ENCODE measurements around the gene PTPRE.

The PTPRE gene

DNA sequence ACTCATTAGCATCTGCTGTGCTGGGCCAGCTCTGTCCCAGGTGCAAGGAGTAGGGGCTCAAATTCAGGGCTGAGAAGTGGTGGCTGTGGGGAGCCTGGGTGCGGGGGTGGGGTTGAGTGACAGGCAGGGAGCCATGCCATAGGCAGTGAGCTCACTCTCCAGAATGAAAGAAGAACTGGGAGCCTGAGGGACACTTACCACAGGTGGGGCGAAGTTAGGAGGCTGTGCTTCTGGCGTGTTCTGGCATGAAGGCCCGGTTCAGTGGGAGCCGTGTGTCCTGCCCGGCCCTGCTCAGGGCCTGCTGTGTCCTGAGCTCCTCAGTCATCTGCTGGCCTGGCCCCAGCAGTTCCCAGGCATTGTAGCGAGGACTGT, 156.8 kb downstream of the PTPRE start:
- DNase-seq = no peak

DNA sequence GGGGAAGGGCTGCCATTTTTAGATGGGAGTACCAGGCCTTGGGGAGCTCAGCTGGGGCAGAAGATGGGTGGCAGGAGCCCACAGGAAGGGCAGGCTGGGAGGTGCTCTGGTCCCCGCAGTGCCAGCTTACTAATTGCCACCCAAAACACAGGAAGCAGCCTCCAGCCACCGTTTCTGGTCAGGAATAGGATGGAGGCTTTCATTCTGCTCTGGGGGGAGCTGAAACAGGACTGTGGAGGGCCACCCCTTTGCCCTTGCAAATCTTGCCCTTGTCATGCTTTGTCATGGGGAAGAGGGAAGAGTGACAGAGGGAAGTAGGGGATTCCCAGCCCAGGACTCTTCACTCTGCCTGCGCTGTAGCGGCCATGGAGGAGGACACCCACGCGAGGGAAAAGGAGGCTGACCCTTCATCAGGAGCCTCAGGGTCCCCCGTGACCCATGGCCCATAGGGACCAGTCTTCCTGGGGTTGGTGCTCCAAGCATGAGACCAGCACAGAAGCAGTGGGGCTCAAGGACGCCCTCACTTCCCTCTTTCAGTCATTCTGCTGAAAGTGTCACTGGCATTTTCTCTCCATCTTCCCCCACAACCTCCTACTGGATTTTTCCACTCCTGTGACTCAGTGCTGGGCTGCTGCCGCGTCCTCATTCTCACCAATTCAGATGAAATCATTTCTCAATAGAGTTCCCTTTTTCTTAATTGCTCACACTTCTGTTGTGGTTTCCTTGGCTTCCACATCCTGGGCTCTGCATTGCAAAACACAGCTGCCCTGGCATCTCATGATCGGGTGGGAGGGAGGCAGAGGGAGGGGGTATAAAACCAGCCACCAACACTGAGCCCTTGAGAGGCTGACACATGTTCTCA, 157.4 kb downstream of the PTPRE start:
- DNase-seq = peak; percentile 36

DNA sequence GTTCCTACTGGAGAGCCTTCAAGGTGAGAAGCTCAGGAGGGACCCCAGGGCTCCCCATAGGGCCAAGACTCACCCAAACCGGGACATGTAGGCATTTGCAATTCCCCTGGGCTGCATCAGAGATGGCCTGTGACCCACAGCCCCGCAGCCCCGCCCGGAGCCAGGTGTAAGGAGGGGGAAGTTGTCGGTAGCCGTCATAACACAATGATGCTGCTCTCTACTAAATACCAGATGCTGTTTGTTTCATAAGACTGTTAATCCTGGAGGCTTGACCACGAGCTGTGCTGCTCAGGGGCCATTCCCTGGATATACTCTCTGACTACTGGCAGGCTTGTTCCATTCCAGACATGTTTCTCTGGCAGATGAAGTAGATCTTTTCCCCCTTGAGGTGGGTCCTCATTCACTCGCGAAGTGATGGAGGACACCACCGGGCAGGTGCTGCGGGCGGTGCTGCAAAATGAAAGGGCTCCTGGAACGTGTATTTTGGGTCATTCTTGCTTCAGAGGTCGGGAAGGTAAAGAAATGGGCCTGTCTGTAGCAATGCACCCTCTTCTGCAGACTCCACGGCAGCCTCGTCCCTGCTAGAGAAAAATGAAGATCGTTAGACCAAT, 158.2 kb downstream of the PTPRE start:
- no peak for DNase-seq

DNA sequence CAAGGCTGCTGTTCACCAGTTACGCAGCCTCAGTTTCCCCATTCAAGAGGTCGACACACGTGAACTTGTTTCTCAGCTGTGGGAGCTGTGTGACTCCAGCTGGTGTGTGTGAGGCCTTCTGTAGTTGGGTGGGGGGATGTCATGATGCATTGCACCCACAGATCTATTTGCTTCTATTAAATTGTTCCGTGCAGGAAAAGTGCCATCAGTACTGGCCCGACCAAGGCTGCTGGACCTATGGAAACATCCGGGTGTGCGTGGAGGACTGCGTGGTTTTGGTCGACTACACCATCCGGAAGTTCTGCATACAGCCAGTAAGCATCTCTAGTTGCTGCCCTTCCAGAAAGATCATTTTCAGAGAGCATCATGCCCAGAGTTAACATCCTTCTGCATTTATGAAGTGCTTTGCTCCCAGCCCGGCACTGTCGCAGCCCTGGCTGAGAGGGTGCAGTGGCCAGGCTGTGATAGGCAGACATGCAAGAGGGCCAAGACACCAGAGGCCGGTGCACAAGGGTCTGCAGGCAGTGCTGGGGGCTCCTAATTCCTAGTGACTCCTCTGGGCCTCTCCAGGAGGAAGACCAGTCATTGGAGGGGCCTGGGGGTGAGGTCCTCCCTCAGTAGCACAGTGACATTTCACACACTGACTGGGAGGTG, 159.1 kb downstream of the PTPRE start:
- DNase-seq = no peak

DNA sequence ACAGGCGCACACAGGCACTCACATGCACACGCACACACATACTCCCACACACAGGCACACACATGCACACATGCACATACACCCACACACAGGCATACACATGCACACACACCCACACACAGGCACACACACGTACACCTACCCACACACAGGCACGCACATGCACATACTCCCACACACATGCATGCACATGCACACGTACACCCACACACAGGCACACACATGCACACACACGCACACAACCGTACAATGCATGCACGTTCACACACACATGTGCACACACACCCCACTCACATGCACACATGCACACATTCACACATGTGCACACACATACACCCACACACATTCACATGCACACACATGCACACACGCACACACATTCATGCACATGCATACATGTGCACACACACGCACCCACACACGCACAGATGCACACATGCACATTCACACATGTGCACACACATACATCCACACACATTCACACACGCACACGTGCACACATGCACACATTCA, 160.0 kb downstream of the PTPRE start:
- no peak for DNase-seq

DNA sequence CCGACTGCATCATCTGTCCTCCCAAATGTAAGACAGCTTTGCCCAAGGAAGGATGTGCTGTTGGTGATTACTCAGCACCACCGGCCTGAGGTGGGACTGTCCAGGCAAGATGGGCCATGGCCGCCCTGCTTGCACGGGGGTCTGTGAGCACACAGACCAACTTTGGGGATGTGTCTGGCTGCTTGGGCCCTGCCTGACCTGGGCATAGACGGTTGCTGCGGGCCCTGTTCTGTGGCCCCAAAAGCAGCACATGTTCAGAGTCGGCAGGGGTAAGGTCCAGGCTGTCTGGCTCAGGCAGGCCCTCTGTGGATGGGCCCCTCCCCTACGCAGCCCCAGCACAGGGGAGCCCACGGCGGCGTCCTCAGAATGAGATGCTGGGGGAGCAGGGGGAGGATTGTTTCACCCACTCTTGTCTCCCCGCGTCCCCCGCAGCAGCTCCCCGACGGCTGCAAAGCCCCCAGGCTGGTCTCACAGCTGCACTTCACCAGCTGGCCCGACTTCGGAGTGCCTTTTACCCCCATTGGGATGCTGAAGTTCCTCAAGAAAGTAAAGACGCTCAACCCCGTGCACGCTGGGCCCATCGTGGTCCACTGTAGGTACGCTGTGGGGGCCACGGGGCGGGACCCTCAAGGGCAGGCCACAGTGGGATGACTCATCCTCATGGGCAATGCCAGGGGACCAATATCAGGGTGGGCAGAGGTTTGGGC, 160.9 kb downstream of the PTPRE start:
- DNase-seq = no peak

DNA sequence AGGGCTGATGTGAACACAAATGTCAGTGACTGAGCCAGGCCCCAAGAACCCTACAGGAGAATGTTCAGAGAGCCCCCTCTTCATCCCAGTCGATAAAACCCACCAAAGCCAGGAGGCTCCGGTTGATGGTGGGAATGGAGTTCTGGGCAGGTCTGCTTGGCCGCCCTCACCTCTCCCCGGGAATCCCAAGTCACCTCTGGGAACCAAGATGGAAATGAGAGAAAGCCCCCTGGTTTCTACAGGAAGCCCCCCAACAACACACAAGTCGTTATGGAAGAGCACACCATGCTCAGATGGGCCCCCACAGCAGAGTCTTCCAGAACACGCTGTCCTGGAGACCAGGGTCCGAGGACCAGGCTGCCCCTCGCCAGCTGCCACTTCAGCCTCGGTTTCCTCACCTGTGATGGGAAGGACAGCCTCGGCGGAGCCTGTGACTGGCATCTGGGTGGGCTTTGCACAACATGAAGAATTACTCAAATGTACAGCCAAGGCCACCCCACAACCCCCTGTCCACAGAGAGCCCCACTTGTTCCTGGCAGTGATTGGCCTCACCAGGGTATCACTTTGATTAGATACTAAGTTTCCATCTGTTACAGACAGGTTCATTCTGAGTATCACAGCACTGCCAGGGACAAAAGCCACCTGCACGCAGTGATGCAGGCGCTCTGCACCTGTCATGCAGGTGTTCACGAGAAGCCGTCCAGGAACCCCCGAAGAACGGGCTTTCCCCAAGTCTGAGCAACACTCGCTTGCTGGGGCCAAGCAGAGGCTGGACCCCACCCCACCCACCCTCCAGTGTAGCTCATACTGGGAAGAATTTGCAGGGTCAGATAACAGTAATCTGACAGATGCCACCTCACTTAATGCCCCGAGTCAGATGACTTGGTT, 161.7 kb downstream of the PTPRE start:
- DNase-seq = no peak

DNA sequence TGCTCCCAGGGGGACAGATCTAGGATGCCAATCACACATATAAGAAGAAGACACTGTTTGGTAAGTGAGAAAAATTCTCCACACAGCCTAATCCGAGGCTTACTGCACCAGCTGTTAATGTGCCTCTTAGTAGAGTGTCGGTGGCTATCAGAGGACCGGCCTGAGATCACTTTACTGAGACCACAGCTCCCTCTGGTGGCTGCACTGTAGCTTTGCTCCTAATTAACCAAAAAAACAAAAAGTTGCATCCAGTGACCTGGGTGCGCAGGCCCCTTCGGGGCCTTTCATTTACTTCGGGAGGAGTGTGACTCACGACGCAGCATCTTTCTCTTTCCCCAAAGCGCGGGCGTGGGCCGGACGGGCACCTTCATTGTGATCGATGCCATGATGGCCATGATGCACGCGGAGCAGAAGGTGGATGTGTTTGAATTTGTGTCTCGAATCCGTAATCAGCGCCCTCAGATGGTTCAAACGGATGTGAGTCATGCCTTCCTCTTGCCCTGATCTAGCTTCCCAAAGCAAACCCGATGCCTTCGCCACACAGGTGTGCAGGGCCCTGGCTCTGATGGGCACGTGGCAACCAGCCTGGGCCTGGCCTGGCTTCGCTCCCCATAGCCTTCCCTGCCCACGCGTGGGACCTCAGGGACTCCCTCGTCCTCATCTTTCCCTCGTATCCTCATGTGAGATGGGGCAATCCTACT, 162.6 kb downstream of the PTPRE start:
- no peak for DNase-seq

DNA sequence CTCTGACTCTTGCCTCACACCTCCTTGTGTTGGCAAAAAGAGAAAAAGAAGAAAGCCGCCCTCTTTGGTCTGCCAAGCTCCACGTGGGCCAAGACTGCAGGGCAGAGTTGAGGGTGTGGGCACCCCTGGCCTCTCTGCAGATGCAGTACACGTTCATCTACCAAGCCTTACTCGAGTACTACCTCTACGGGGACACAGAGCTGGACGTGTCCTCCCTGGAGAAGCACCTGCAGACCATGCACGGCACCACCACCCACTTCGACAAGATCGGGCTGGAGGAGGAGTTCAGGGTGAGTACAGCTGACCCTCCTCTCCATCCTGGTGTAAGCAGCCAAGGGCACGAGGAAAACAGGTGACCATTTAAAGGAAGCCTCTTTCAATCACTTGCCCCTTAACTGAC, 163.3 kb downstream of the PTPRE start:
- DNase-seq = no peak

DNA sequence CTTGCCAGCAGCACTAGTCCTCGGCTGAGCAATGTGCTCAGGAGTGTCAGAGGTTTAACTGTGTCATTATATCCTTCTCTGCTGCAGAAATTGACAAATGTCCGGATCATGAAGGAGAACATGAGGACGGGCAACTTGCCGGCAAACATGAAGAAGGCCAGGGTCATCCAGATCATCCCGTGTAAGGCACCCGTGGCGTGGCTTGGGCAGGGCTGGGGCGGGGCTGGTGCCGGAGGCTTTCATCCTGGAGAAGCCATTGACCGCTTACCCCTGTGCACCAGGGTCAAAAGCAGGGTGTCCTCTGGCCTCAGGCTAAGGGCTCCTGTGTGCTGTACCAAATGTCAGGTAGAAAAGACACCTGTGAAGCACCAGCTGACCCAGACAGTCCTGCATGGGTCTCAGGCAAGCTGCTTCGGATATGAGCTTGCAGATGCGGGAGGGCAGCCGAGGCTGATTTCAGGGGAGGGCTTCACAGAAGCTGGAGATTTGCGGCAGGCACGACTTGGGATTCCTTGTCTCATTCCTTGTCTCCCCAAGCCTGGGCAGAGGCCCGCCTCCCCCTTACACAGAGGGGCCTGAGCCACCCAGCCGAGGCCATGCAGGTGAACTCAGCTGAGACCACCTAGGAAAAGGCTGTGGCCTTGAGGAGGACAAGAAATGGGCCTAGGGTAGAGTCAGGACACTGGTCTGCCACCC, 164.0 kb downstream of the PTPRE start:
- no peak for DNase-seq

DNA sequence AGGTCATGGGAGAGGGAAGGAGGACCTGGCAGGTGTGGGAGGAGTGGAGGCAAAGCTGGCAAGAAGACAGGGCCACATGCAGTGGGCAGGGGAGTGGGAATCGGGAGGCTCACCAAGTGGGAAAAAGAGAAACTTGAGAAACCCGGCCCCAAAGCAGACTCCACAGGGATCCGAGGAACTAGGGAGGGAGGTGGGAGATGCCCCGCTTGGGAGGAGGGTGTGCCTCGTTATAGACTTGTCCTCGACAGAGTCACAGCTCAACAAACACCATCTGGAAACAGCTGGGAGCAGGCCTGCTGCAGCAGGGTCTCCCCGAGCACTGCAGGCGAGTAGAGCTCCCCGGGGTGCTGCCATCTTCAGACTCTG, 164.5 kb downstream of the PTPRE start:
- no peak for DNase-seq

DNA sequence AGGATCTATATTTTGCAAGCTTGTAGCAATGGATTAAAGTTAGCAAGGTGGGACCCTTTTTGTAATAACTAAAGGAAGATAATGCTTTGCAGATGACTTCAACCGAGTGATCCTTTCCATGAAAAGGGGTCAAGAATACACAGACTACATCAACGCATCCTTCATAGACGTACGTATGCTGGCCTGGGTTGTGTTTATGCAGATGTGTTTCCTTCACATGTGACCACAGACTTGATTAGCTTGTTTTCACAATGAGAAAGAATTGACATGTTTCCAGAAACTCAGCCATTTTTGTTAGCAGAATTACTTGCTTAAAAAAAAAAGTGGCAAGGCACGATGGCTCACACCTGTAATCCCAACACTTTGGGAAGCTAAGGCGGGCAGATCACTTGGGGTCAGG, 165.1 kb downstream of the PTPRE start:
- no peak for DNase-seq

DNA sequence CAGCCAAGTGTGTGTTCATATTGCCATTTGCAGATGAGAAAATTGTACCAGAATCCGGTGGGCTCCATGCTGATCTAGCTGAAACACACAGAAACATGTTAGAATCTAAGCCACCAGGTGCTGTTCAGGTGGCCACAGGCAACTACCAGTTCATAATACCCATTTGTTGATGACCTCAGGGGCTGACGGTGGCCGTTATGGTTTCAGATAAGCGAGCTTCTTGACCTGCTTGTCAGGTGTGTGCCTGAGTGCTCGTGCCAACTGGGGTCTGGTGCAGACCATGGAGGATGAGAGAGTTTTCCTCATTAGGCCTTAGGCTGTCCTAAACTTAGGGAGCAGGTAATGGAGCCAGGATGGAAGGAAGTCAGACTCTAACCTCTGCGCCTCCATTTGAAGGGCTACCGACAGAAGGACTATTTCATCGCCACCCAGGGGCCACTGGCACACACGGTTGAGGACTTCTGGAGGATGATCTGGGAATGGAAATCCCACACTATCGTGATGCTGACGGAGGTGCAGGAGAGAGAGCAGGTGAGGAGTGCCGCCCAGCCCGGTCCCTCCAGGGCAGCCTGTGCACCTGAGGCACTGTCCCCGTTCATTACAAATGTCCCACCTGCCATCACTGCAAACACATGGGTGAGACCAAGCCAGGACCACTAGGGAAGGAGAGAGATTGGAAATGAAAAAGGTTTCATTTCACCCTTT, 166.2 kb downstream of the PTPRE start:
- DNase-seq = no peak

DNA sequence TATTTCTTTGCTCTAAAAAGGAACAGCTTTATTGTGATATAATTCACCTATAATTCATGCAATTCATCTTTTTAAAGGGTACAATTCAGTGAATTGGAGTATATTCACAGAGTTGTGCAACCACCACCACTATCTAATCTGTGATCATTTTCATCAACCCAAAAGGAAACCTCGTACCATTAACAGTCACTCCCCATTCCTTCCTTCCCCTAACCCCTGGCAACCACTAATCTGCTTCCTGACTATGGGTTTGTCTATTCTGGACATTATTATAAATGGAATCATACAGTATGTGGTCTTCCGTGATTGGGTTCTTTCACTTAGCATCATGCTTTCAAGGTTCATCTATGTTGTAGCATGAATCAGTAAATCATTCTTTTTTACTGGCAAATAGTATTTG, 167.0 kb downstream of the PTPRE start:
- DNase-seq = no peak

DNA sequence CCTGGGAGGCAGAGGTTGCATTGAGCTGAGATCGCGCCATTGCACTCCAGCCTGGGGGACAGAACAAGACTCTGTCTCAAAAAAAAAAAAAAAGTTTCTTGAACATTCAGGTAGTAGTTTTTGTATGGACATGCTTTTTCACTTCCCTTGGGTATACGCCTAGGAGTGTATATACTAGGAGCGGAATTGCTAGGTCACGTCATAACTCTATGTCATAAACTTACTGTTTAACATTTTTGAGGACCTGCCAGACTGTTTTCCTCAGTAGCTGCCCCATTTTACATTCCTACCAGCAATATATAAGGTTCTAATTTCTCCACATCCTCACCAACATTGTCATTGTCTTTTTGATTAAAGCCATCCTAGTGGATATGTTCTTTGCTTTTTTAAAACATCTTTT, 167.7 kb downstream of the PTPRE start:
- no peak for DNase-seq

DNA sequence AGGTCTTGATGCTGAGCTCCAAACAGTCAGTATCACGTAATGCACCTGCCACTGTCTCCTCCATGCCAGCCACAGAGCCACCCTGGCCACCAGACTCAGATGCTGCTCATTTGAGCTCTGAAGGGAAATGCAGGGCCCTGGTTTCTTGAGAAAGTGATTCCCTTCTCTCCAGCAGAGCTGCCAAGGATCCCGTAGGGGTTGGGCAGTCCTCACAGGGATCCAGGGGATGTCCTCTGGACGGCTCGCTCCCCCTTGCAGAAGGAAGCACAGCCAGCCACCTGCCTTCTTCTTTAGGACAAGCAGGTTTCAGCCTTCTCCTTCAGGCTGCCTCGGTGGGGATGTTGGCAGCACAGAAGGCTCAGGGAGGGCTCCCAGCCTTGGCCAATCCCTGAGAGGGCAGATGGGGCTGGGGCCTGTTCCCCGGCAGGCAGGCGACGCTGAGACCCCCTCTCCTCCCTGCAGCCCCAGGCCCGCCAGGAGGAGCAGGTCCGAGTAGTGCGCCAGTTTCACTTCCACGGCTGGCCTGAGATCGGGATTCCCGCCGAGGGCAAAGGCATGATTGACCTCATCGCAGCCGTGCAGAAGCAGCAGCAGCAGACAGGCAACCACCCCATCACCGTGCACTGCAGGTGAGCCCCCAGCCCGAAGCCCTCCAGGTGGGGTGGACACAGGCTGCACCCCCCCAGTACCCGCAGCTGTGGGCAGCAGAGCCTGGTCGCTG, 170.4 kb downstream of the PTPRE start:
- DNase-seq = no peak

DNA sequence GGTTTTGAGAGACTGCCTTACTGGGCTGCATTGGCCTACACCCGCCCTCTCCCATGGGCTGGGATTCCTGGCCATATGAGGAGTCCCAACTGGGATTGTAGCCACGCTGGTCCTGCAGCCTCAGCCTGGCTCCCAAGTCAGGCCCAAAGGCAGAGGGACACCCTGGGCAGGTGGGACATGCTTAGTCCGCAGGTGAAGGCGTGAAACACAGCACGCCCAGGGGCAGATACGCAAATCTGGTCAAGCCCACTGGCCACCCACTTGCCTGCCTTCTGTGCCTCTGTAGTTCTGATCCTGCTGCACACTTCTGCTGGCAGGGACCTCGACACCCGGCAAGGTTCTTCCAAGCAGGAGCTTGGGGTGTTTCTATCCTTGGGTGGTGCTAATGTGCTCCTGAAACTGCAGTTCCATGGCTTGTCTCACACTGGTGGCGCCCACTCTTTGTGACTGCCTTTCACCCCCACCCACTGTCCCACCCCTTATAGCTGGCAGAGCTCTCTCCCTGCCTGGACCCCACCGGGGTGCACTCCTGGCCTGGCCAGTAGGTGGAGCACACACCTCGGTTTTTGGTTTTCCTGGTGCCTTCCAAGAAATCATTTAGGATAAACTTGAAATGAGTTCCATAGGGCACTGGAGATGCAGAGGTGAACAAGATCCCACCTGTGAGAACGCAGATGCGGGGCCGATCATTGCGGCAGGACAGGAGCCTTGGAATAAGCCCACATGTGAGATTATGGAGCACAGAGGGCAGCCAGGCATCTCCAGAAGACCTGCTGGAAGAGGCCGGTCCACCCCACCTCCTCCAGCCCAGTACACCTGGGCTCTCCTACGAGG, 171.4 kb downstream of the PTPRE start:
- DNase-seq = no peak

DNA sequence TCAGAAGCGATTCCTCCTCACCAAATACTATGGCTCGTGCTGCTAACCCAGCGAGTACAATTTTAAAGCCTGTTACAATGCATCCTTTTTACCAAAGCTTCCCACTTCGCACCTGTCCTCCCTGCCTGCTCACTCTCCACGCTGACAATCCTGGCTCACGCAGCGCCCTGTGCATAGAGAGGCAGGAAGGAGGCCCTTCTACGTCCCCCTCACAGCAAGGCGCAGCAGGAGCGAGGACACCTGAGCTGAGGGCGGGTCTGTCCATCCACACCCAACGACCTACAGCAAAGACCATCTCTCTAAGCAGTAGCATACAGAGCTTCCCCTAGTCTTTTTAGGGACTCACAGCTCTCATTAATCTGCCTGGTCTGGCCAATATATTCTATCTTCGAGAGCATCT, 173.3 kb downstream of the PTPRE start:
- DNase-seq = no peak

DNA sequence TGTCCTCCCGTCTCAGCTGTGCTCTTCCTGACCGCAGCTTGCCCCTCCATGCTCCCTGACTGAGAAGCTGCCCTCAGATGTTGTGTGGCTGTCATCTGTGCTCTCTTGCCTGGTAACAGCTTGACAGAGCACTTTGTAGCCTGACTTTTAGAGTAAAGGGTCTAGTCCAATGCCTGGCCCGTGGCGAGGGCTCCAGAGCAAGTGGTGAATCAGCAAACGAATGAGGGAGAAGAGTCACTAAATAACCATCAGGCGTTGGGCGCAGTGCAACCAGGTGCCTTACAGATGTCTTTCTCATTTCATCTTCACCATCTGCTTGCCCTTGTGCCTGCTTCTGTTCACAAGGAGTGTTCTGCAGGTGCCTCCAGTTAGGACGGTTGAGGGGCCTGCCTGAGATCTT, 173.7 kb downstream of the PTPRE start:
- no peak for DNase-seq

All from GOT3 (cell line).